ENCODE results near the gene SGMS1. TPM values are rescaled to one million over a fixed set of nuclear protein-coding genes. Genes with fewer than 3 reads are reported as not detected.

Gene SGMS1
- total and polyA plus RNA-seq, 2 donors (not counting 3 experiments of a cell fraction or from before 2014, with no cell fraction given): 9.7 to 23.7 TPM

DNA sequence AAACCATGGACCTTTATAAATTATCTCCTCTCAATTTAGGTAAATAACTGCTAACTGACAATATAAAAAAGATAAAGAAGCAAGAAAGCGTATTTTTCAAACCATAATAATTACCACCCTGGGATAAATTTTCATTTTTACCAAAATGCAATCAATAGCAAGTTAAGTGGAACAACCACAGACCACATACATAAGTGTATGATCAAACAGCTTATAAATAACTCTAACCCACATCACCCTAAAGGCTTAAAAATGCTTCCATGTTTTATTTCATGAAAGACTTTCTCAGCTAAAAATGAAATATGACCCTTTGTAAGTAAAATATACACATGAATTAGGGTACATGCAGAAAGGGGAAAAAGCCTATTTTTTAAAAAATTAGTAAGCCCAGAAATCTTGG lies 156.5 kb downstream of the SGMS1 start:
- no peak overlapping the region for H2AFZ ChIP-seq (ENCODE audit: low read depth, low read length)
- H3K4me2 ChIP-seq (ENCODE audit: insufficient read depth, low read length): no peak overlapping the region
- intact Hi-C loops (cut with micrococcal nuclease): no loop called here
- H3K36me3 ChIP-seq (ENCODE audit: control insufficient read depth in 2 of 2, extremely low read depth in 1 of 2, insufficient read depth in 2 of 2, low read length in 2 of 2): no peaks in the 10 kb centered on the region
- no peaks in the 10 kb centered on the region for H3K27me3 ChIP-seq (ENCODE audit: control insufficient read depth in 2 of 2, insufficient read depth in 2 of 2, low read length in 2 of 2)
- no peak overlapping the region for H3K27ac ChIP-seq (ENCODE audit: insufficient read depth, low read depth, low read length)
- BruUV-seq (replicated peaks): no TSS peak
- no peaks in the 10 kb centered on the region for H3K9me3 ChIP-seq (replicated peaks; ENCODE audit: control insufficient read depth, insufficient read depth, low read length)
- H3K79me2 ChIP-seq (ENCODE audit: control insufficient read depth, insufficient read depth, low read length): no peaks in the 10 kb centered on the region
- ChIA-PET CTCF (no interaction called here), POLR2A (no interaction called here)
- dilution Hi-C loops (cut with MboI; ENCODE audit: extremely low pct_ligation_motif_present, low sequenced_read_pairs): no loop called here
- DNase-seq (ENCODE audit: low read depth, low spot score): no peak
- no peak for FAIRE-seq
- H4K20me1 ChIP-seq (replicated peaks; ENCODE audit: control insufficient read depth, extremely low read depth, insufficient read depth, low read length): no peaks in the 10 kb centered on the region
- no peaks in the 10 kb centered on the region for H3K9me1 ChIP-seq (replicated peaks; ENCODE audit: control insufficient read depth, extremely low read depth, insufficient read depth, low read length)
- TF ChIP-seq POLR2AphosphoS5 (IDR thresholded peaks at IDR 0.05; ENCODE audit: insufficient read depth, low read depth, low read length): no peak
- no peak for TF ChIP-seq EZH2 (IDR thresholded peaks at IDR 0.05; ENCODE audit: borderline replicate concordance, low read depth, low read length, severe bottlenecking)
- TF ChIP-seq, protein P1, sequence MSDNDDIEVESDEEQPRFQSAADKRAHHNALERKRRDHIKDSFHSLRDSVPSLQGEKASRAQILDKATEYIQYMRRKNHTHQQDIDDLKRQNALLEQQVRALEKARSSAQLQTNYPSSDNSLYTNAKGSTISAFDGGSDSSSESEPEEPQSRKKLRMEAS (IDR thresholded peaks at IDR 0.05; ENCODE audit: insufficient read depth, insufficient read length): no peak
- TF ChIP-seq, protein P2, sequence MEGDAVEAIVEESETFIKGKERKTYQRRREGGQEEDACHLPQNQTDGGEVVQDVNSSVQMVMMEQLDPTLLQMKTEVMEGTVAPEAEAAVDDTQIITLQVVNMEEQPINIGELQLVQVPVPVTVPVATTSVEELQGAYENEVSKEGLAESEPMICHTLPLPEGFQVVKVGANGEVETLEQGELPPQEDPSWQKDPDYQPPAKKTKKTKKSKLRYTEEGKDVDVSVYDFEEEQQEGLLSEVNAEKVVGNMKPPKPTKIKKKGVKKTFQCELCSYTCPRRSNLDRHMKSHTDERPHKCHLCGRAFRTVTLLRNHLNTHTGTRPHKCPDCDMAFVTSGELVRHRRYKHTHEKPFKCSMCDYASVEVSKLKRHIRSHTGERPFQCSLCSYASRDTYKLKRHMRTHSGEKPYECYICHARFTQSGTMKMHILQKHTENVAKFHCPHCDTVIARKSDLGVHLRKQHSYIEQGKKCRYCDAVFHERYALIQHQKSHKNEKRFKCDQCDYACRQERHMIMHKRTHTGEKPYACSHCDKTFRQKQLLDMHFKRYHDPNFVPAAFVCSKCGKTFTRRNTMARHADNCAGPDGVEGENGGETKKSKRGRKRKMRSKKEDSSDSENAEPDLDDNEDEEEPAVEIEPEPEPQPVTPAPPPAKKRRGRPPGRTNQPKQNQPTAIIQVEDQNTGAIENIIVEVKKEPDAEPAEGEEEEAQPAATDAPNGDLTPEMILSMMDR (IDR thresholded peaks at IDR 0.05; ENCODE audit: extremely low read depth in 1 of 2, insufficient read depth in 1 of 2, low read depth in 1 of 2, low read length in 2 of 2): no peak
- no peak for TF ChIP-seq JUN (IDR thresholded peaks at IDR 0.05; ENCODE audit: borderline replicate concordance, insufficient read depth, insufficient read length, low read depth)
- TF ChIP-seq GATA2 (IDR thresholded peaks at IDR 0.05; ENCODE audit: insufficient read depth, insufficient read length, low read depth, low read length): no peak
- no peak for TF ChIP-seq POLR2A (IDR thresholded peaks at IDR 0.05; ENCODE audit: low read depth, low read length)
- TF ChIP-seq FOS (IDR thresholded peaks at IDR 0.05; ENCODE audit: borderline replicate concordance, insufficient read depth, low read length): no peak
- no peak for TF ChIP-seq MYC (IDR thresholded peaks at IDR 0.05; ENCODE audit: low read depth, low read length)
- H3K4me1 ChIP-seq (ENCODE audit: control insufficient read depth, extremely low read depth, insufficient read depth, low read length): no peaks in the 10 kb centered on the region
- no peak overlapping the region for H3K9ac ChIP-seq (replicated peaks; ENCODE audit: extremely low read depth, insufficient read depth, low read length)
- H3K4me3 ChIP-seq (replicated peaks in 1 of 3; ENCODE audit: insufficient read depth in 1 of 3, low read depth in 1 of 3, low read length in 3 of 3): no peak overlapping the region

Data from endothelial cell of umbilical vein (primary cell).